SIG-M5 treated with dmso at 0.1 percent for 504 hours (cell line): ENCODE results near the gene INPP5A.

Experiments used
- DNase-seq: peaks from one replicate; lab custom pipeline; 2025; ENCODE audit not compliant: unreplicated experiment; lab: John Stamatoyannopoulos, UW

Gene INPP5A

DNA sequence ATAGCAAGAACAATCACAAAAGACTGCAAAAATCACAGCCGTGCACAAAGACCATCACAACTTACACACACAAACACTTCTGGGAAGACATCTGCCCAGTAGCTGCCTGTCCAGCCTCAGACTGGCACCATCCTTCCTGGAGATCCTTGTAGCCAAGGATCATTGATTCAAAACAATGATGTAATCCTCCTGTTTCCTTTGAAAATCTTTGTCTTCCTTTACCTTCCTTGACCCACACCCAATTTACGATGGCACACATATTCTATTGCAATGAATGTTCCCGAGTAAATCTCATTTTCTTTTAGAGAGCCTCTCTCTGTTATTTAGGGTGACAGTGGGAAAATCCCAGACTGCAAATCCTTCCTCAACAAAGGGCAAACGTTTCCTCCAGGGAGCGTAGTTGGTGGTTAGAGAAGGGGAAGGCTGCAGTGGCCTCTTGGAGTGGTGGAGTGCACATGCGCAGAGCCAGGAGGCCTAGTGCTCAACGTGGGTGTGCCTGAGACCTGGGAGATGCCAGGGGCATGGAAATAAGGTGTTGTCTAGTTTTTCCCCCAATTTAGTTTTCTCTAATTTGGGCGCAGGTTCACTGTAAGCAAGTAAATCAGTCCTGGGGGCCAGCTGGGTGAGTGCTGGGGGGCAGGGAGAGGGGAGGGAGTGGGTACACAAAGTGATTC is 3.1 kb upstream of the INPP5A start:
- DNase-seq, result no peak

DNA sequence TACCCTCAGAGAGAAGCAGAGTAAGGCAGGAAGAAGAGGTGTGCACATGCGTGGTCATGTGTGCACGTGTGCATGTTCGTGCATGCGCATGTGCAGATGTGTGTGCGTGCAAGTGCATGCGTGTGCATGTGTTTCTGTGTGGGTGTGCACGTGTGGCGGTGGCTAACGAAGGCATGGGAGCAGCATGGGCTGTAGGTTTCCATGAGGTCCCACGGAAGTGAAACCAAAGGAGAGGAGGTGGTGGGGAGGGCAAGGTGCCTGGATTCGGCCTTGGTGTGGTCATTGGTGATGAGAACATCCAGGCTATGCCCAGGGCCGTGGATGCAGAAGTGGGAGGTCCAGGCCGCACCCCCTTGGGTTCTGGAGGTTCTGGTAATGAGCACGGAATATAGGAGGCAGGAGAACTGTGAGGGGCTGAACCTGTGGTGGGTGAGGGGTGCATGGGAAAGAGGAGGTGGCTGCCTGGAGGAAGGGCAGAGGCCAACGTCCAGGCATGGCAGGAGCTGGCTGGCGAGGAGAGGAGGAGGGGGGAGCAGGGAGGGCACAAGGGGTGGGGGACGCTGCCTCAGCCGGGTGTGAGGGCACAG is 2.4 kb upstream of the INPP5A start:
- no peak for DNase-seq

DNA sequence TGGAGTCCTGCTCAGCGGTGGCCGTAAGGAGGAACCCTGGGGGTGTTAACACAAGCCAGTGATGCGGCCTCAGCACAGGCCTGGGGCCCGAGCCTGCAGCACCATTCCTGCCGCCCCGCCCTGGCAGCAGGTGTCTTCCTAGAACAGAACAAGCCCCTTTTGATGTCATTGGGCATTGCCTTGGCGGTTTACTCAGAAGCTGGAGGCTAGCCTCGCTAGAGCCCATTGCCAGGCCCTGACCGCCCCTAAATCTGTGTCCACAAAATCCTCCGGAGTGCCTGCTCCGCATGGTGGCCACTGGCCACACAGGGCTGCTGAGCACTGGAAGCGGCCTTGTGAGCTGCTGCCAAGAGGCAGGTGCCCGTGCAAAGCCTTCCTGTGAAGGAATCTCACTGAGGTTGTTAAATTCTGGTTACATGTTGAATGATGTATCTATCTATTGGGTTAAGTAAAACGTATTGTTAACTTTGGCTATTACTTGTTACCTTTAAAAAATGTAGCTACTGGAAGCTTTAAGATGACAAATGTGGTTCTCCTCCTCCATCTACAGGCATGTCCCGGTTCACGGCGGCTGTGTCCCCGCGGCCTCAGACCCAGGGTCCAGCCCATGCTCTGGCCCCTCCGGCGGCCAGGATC is 1.2 kb upstream of the INPP5A start:
- no peak for DNase-seq

DNA sequence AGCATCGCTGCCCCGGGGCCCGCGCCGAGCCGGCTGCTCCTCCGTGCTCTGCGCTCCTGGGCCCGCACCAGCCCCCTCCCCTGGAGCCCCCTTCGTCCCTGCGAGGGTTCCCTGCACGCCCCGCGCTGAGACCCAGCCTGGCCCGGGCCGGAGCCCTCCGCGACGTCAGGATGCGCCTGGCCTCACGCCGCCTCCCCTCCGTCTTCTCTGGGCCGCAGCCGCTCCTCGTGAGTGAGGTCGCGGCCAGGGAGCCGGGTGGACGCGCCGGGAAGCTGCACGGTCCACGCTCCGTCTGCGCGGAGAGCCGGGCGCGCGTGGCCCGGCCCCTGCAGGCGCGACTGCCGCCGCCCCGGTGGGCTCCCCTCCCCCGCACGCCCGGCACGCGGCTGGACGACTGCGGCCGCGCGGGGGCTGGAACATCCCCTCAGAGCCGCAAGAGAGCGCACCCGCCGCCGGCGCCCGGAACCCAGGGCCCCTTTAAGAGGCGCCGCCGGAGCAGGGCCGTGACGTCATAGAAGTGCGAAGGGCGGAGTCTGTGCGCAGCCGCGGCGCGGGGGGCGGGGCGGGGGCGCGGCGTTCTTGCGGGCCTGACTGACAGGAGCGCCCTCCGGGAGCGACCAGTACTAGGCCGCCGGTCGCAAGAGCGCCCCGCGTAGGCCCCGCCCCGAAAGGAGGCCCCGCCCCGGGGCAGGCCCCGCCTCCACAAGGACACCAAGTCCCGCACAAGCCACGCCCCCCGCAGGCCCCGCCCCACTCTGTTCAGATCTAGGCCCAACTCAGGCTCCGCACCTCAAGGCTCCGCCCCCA is 507 bp upstream of the INPP5A start:
- DNase-seq, result peak; percentile 91

DNA sequence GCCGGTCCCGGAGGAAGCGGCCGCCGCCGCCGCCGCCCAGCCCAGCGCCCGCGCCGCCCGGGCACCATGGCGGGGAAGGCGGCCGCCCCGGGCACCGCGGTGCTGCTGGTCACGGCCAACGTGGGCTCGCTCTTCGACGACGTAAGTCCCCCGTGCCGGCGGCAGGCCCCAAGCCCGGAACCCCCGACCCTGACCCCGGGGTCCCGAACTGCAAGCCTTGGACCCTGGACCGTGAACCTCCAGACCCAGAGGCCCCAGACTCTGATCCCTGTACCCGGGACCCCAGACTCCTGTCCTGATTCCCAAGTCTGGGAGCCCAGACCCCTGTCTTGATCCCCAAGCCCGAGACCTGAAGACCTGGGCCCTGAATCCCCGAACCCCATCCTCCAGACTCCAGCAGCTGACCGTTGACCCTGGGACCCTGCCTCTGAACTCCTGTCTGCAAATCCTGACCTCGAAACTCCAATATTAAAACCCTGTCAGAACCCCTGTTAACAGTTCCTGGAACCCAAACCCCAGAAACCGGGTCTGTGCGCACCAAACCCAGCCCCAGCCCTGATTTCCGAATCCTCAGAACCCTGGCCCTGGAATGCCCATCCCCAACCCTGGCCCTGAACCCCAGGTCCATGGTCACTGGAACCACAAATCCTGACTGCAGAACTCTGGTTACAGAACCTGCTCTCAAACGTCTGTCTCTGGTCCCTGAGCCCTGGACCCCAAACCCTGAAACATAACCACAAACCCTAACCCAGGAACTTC is 623 bp downstream of the INPP5A start:
- no peak for DNase-seq

DNA sequence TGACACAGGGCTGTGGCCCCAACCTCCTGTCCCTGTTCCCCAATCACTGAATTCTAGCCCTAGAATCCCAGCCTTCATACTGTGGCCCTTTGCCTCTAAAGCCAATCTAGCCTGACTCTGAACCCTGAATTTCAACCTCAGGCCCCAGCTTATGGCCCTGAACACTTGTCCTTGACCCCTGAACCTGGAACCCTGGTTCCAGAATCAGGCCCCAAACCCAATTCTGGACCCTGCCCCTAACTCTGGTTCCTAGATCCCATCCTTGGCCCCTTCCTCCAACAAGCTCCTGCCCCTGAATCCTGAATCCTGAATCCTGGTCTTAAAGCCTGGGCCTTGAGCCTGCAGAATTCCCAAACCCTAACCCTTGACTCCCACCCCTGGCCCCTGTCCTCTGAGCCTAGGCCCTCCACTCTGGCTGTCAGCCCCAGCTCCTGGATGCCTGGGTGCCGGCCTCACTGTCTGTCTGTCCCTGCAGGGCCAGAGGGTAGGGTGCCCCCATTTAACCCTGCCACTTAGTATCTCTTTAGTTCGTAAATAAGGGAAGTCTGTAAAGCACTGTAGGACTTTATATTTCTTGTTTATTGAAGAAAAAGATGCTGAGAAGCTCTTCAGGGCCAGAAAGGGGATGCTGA is 1.3 kb downstream of the INPP5A start:
- peak; percentile 9 for DNase-seq

DNA sequence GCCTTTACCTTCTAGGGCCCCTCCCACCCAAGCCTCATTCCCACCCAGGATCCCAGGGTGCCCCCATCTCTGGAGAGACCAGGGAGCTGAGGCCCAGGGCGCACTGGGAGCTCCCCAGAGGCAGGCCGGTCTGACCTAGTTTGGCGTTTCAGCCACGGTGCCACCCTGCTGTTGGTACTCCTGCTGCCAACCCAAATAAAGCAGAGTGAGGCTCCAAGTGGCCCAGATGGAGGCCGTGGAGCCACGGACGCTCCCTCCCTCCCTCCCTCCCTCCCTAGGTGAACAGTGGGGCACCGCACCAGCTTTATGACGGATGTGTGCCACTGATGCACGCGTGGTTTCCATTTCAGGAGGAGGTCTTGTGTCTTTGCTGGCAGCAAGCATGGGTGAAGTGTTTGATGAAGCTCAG is 1.8 kb downstream of the INPP5A start:
- DNase-seq, result no peak

DNA sequence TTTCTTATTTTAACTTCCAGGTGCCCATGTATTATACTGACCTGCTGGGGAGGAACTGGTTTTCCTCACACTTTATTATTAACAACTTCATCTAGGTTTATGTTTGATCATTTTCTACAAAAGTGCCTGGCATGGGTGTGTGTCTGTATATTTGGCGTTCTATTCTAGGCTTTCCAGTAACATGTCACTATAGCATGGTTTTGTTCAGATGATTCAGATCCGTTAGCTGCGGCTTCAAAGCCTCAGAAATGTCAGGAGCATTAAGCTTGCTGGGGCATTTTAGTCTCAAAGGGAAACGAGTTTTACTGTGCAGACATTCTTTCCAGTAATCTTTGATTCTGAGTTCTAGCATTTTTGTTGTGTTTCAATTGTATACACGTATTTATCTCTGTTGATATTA is 2.3 kb downstream of the INPP5A start:
- no peak for DNase-seq

DNA sequence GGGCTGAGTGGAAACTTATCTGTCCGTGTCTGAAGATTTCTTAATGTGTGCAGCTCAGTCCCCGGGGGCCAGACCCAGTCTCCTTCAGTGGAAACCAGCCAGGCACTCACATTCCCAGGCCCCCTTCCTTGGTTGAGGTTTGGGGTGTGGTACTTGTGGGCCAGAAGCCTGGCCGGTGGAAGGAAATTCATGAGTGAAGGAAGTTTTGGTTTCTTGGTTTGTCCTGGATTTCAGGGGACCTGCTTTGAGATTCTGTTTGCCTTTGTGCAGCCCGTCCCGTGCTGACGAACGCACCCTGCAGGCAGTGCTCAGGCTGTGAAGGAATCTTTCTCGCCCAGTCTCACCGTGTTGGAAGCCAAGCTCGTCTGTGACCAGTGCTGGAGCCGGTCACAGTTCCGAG is 2.9 kb downstream of the INPP5A start:
- no peak for DNase-seq

DNA sequence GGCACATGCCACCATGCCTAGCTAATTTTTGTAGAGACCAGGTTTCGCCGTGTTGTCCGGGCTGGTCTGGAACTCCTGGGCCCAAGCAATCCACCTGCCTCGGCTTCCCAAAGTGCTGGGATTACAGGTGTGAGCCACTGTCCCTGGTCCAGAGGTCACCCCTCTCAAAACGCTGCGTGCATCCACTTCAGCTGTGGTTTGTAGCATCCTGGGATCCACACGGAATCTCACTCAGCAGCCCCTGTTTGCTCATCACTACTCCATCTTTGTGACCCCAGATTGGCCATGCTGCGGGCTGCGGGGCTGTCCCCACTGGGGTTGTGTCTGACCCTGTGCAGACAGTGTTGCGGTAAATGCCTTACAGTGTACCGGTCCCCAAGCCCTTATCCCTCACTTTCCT is 3.5 kb downstream of the INPP5A start:
- DNase-seq, result no peak

DNA sequence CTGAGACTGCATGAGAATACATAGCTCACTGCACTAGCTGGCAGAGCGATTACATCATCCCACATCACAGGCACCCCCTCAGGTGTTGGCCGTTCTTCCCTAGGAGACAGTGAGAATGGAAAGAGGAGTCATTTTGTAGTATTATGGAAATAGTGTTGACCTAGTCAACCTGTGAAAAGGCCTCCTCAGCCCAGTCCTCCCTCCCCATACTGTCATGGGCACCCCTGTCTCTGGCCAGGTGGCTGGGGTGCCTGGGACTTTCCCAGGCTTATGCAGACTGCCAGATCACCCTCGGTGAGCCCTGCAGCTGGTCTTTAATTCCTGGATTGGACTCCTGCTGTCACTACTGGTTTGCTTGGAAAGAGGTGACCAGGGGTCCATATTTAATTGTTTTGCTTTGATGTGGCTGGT is 4.0 kb downstream of the INPP5A start:
- DNase-seq, result no peak

DNA sequence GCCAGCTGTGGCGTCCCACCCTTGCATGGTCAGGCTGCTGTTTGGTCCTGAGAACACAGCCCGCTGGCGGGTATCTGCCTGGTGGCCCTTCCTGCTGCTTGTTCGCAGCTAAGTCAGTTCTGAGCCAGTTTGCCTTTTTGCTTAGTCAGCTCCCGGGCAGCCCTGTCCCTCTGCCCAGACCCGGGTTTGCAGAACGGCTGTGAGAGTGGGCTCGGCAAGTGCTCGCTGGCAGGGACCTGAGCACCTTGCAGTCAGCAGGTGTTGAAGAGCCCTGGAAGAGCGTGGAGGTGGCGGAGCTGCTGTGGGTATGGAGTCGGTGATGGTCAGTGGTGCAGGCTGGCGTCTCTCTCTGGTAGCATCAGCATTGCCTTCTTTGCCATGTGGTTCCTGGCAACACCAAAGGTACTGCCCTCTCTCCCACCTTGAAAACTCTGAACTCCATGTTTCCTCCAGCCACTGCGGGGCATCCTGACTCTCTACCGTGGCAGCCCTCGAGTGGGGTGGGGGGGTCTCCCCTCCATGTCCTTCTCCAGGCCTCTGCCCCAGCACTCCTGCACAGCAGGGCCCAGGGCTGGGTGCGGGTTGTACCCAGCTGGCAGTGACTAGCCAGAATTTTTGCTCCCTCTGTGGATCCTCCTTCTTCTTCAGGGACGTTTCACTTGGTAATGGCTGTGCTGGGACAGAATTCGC is 4.6 kb downstream of the INPP5A start:
- DNase-seq, result no peak

DNA sequence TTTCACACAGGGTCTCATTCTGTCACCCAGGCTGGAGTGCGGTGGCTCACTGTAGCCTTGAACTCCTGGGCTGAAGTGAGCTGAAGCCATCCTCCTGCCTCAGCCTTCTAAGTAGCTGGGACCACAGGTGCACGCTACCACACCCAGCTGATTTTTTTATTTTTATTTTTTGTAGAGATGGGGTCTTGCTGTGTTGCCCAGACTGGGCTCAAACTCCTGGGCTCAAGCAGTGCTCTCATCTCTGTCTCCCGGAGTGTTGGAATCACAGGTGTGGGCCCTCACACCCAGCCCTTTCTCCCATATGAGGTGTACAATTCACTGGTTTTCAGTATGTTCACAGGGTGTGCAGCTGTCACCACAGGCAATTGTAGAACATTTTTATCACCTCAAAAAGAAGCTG is 5.2 kb downstream of the INPP5A start:
- DNase-seq, result no peak

DNA sequence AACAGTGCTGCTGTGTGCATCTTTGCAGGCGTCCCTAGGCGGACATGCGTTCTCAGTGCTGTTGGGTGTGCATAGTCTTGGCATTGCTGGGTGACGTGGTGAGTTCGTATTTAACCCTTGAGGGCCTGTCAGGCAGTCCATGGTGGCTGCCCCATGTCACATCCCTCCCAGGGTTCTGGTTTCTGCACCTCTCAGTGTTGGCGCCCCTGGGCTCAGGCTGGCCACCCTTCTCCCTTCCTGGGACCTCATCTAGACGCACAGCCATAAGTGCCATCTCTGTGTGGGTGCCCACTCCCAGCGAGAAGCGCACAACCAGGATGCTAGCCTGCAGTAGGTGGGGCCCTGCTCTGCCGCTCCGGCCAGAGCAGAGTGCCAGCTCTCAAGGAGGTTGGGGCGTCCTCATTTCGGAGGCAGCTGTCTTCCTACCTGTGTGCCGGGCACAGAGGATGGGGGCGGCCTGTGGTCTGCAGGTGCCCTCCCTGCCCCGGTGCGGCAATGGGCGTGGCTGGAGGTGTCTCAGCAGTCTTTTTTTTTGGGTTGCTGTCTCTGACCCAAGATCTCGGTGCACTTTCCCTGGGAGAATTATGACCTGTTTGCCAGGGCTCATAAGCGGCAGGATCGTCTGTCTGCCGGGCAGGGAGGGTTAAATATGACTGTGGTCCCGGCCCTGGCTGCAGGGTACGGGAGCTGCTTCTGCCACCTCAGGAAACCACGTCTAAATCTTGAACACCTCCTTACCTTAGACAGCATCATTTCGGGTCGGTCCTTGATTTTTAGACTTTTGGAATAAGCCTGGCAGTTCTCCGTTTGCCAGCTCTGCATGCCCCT is 6.5 kb downstream of the INPP5A start:
- DNase-seq, result no peak

DNA sequence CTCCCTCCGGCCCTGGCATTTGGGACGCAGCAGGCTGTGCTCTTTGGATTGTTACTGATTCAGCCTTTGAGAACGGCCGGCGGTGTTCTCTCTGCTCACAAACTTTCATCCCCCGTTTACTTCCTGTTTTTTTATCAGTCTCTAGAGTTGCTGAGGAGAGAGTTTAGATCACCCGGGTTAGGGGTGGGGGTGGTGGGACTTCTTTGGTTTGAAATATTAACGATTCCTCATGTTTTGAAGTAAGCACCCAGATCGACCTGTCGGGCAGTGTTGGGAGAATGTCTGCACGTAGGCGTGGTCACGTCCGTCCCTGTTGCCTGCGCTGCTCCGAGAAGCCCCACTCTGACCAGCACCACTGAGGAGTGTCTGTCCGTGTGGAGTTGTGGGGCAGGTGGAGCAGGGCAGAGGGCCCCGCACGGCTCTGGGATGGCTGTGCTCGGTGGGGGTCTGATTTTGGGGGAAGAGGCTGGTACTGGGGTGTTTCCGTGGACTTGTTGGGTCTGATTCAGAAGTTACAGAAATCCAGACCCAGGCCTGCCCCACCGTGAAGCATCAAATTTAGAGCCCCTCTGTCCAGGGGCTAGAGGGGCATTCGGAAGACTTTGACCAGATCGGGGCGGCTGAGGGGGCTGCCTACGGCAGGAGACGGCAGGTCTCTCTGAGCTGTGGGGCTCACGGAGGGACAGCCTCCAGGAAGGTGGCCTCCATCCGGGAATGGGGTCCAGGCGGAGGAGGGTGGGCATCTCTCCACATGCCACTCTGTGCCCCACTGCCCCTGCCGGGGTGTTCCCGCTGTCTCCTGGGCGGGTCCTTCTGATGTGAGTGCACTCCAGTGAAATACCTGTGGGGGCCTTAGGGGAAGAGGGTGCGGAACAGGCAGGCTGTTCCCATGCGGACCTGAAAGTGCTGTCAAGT is 7.4 kb downstream of the INPP5A start:
- peak; percentile 44 for DNase-seq

DNA sequence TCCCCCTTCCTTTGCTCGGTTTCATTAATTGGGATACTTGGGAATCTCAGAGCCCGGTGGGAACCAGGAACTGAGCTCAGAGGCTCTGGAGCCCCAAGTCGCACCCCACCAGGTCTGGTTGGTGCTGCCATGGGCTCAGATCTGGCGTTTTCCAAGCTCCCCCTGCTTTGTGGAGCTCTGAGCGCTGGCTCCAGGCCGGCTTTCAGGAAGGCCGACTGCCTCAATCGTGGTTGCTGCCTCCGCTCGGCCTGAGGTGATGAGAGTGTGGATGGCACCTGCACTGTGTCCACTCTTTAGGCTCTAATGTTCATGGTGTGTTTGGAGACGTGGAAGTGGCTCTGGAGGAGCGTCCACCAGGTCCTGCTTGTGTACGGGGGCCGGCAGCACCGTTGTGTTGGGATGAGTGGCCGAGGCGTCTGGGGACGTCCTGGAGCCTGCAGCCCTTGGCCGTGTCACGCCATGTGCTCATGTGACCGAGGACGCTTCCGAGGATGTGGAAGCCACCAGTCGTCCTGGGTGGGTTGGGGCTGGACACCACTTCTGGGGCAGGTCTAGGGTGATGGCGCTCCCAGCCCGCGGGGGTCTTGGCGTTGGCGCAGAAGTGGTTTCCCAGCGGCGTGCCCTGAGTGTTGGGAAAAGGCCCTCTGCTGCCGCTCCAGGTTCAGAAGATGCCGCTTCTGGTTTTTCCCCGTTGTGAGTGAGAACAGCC is 8.2 kb downstream of the INPP5A start:
- DNase-seq, result no peak

DNA sequence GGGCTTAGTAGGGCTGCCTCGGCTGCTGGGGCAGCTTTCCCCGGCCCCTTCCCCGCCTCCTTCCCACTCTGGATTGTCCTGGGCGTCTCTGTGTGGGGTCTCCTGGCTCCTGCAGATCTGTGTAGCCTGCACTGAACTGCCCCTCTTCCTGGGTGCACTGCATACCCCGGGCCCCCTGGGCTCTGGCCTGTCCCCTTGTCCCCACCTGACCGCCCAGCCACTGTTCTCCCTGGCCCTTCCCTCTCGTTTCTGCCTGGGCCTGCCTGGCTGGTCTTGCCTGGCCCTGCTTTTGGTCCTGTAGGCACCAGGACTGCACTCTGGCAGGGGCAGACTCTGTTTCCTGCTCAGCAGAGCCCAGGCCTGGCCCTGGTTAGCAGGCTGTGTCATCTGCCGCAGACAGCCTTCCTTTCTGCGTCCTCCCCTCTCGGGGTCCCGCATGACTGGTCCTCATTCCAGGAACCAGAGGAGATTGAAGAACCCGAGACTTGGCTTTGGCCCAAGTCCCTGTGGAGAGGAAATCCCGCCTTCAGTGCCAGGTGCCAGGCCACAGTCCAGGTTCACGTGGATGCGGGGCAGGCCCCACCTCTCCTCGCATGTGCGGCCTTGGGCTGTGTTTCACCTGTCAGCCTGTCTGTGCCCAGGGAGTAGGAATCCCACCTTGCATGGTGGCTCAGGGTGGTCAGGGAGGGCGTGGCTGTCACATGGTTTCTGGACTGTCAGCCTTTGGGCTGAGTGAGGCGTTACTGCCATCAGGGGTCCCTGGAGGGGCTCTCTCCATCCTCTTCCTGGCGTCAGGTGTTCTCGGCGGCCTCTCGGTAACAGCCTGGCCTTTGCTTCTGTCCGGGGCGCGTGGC is 9.2 kb downstream of the INPP5A start:
- DNase-seq, result no peak
